ENCODE measurements around the gene ERC1. TPM values are rescaled to one million over a fixed set of nuclear protein-coding genes. Genes with fewer than 3 reads are reported as not detected.

The ERC1 gene
- total RNA-seq, 2 donors from 2014 or later: 40.3 to 43.0 TPM

DNA sequence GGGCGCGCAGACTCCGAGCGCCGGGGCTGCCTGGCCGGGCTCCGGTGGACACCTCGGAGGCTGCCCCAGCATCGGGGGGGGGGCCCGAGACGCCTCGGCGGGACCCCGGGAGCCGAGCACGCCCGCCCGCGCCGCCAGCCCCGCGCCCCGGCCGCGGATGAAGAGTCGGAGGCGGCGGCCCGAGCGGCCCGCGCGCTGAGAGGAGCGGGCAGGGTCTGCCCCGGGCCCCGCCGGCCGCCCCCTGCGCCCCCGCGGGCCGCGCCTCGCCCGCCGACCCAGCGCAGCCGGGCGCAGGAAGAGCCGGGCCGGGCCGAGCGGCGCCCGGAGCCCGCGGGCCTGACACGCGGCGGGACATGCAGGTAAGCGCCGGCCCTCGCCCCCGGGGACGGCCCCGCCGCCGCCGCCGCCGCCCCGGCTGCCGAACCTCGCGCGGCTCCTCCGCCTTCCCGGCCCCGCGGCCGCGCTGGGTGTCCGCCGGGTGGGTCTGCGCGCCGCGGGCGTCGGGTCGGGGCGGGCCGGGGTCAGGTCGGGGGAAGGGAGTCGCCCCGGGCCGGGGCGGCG lies 539.6 kb downstream of the ERC1 start:
- Histone ChIP-seq H3K9me3 (no peaks in the 10 kb centered on the region), H3K27ac (no peak overlapping the region), H3K27me3 (no peaks in the 10 kb centered on the region), H3K36me3 (no peaks in the 10 kb centered on the region), H3K4me3 (peak overlapping the region; percentile 49 to 61), H3K4me1 (peaks cover 0 to 10% of the 10 kb centered on the region in 2 donors)
- TF ChIP-seq, protein P1, sequence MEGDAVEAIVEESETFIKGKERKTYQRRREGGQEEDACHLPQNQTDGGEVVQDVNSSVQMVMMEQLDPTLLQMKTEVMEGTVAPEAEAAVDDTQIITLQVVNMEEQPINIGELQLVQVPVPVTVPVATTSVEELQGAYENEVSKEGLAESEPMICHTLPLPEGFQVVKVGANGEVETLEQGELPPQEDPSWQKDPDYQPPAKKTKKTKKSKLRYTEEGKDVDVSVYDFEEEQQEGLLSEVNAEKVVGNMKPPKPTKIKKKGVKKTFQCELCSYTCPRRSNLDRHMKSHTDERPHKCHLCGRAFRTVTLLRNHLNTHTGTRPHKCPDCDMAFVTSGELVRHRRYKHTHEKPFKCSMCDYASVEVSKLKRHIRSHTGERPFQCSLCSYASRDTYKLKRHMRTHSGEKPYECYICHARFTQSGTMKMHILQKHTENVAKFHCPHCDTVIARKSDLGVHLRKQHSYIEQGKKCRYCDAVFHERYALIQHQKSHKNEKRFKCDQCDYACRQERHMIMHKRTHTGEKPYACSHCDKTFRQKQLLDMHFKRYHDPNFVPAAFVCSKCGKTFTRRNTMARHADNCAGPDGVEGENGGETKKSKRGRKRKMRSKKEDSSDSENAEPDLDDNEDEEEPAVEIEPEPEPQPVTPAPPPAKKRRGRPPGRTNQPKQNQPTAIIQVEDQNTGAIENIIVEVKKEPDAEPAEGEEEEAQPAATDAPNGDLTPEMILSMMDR (IDR thresholded peaks at IDR 0.05): no peak
- DNase-seq (ENCODE audit: low spot score): no peak

GRCh38 chr12:1531153-1531653 lies 540.2 kb downstream of the ERC1 start:
- H3K4me1 ChIP-seq: peaks cover 0 to 10% of the 10 kb centered on the region in 2 donors
- TF ChIP-seq, protein P1 (IDR thresholded peaks at IDR 0.05): no peak
- no peaks in the 10 kb centered on the region for H3K9me3 ChIP-seq
- peak overlapping the region; percentile 49 to 61 for H3K4me3 ChIP-seq
- H3K27ac ChIP-seq: no peak overlapping the region
- no peak for DNase-seq (ENCODE audit: low spot score)
- no peaks in the 10 kb centered on the region for H3K27me3 ChIP-seq
- H3K36me3 ChIP-seq: no peaks in the 10 kb centered on the region

- TF ChIP-seq, protein P1 (IDR thresholded peaks at IDR 0.05): no peak
- H3K27ac ChIP-seq: no peak overlapping the region
Observed at GRCh38 chr12:1531654-1532374, 540.8 kb downstream of the ERC1 start.

DNA sequence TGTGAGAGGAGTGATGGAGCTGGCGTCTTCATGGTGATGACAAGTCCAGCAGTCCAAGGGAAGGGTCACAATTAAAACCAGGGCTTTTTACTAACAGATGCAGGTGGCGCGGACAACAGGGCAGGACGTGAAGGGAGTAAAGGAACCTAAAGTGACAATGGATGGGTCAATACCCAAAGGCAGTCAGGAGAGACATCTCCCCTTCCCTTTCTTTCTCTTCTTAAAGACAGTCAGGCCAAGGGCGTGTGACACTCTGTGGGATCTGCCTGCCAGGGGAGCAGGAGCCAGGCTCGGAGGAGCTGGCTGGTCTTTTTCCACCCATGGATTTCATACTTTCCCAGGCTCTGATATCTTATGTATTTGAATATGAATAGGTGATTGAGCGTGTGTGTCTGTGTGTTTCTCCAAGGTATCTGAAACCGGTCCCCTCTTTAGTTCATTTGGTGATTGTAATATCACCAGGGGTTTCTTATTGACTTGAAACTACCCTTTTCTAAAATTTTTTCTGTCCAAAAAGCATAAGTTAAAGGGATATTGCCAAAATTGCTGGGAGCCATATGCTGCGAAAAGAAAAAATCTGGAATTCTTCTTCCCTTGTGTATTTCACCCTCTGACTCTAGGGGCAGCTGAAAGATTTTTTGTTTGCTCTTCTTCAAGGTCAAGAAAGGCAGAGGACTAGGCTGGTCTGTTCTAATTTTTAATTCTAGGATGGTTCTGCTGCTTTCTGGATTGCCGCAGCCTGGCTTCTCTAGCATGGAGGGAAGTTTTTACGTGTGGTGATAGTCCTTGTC lies 541.5 kb downstream of the ERC1 start:
- H3K4me3 ChIP-seq: no peak overlapping the region
- TF ChIP-seq, protein P1 (IDR thresholded peaks at IDR 0.05): no peak
- H3K9me3 ChIP-seq: no peaks in the 10 kb centered on the region
- H3K27me3 ChIP-seq: no peaks in the 10 kb centered on the region
- H3K27ac ChIP-seq: no peak overlapping the region
- no peaks in the 10 kb centered on the region for H3K36me3 ChIP-seq
- H3K4me1 ChIP-seq: peaks cover 0 to 10% of the 10 kb centered on the region in 2 donors
- DNase-seq (ENCODE audit: low spot score): no peak

More at GRCh38 chr12:1531654-1532374, 540.8 kb downstream of the ERC1 start:
- H3K4me3 ChIP-seq: peak overlapping the region; percentile 49 to 61
- H3K4me1 ChIP-seq: peaks cover 0 to 10% of the 10 kb centered on the region in 2 donors
- DNase-seq (ENCODE audit: low spot score): no peak
- H3K9me3 ChIP-seq: no peaks in the 10 kb centered on the region
- no peaks in the 10 kb centered on the region for H3K27me3 ChIP-seq
- no peaks in the 10 kb centered on the region for H3K36me3 ChIP-seq

GRCh38 chr12:1533205-1533601 lies 542.2 kb downstream of the ERC1 start:
- Histone ChIP-seq H3K27ac (no peak overlapping the region), H3K4me1 (peaks cover 0 to 10% of the 10 kb centered on the region in 2 donors), H3K27me3 (no peaks in the 10 kb centered on the region), H3K9me3 (no peaks in the 10 kb centered on the region), H3K4me3 (no peak overlapping the region), H3K36me3 (no peaks in the 10 kb centered on the region)
- TF ChIP-seq, protein P1 (IDR thresholded peaks at IDR 0.05): no peak
- DNase-seq (ENCODE audit: low spot score): no peak

All from right atrium auricular region (tissue), 2 donors.